Fibroblast of pulmonary artery (primary cell): ENCODE results near the gene TNIK.

Experiments used
- DNase-seq: peaks from one replicate; pipeline ENCODE4 v3.0.0-alpha.2; 2010; ENCODE audit warnings: low read depth
- H3K4me3 ChIP-seq: replicated peaks from 2 replicates; pipeline ENCODE4 v1.5.1; 2011; ENCODE audit warnings: low read depth, mild to moderate bottlenecking, control low read depth, low read length, moderate library complexity
- CTCF ChIP-seq: IDR thresholded peaks from 2 replicates; pipeline ENCODE4 v1.5.1; 2011; ENCODE audit warnings: mild to moderate bottlenecking, control low read depth, low read length, inconsistent platforms; ENCODE audit errors: missing control alignments

TNIK gene

GRCh38 chr3:171234298-171235010 lies 225.8 kb downstream of the TNIK start:
- H3K4me3 ChIP-seq, result no peak overlapping the region
- TF ChIP-seq CTCF, result no peak
- no peak for DNase-seq

DNA sequence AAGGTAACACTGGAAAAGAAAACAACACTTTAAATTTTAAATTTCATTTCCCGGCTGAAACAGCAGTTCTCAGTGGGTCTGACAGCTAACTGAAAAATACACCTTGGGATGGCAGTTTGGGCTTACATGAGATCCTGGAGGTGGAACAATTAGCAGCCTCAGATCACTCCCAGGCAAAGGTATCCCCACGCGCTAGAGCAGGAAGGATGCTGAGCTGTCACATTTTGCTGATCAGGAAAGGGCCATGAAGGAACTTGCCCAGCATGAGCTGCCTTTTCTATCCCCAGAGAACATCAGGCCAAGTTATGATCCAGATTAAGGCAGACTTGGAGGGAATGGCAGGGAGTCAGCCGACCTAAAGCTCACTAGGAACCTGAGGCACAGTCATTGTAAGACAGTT lies 228.8 kb downstream of the TNIK start:
- H3K4me3 ChIP-seq, result no peak overlapping the region
- DNase-seq, result no peak
- TF ChIP-seq CTCF, result no peak

- DNase-seq, result peak; percentile 28
Measured at GRCh38 chr3:171230865-171231264, 229.3 kb downstream of the TNIK start.

DNA sequence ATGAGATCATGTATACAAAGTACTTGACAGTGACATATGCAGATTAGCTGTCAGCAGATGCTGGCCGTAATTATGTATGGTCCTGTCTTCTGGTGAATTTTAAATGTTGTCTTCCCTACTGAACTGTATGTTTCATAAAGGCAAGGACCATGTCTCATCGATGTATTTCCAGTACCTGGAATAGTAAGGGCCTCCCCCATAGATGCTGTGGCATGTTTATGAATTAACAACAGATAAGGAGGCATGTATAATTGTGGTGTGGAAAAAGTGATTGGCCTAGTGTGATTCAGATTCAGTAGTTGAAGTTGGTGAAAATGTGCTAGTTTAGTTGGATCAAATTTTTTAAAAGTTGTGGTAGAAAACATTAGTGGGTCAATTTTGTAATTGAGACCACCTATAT lies 231.0 kb downstream of the TNIK start:
- no peak for TF ChIP-seq CTCF
- H3K4me3 ChIP-seq, result no peak overlapping the region
- no peak for DNase-seq

More at GRCh38 chr3:171230865-171231264, 229.3 kb downstream of the TNIK start:
- no peak for TF ChIP-seq CTCF
- no peak overlapping the region for H3K4me3 ChIP-seq

DNA sequence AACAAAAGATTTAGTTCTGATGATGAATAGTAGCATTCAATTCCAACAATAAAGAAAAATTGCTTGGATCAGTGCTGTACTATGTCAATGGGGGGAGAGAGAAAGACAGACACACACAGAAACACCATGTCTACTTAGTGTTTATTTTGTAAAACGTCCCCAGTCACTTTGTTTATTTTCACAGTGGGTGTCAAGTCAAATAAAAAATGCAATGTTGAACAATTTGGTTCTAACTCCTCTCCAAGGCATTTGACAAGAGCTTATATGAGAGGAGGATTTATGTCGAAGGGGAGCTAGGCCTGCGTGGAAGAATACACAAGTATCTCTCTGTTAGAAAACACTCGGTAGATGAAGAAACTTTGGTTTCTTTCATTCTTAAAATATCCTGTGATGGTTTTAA lies 232.0 kb downstream of the TNIK start:
- no peak for DNase-seq
- H3K4me3 ChIP-seq, result no peak overlapping the region
- TF ChIP-seq CTCF, result no peak

- no peak for TF ChIP-seq CTCF
- no peak for DNase-seq
- H3K4me3 ChIP-seq, result no peak overlapping the region
Measured at GRCh38 chr3:171227828-171228227, 232.4 kb downstream of the TNIK start.

- no peak for TF ChIP-seq CTCF
Measured at GRCh38 chr3:171227359-171227758, 232.8 kb downstream of the TNIK start.

More at GRCh38 chr3:171227359-171227758, 232.8 kb downstream of the TNIK start:
- H3K4me3 ChIP-seq, result no peak overlapping the region
- DNase-seq, result no peak
